HFFc6 (cell line): ENCODE data around the gene NNT. TPM values are rescaled to one million over a fixed set of nuclear protein-coding genes. Genes with fewer than 3 reads are reported as not detected.
A peak's percentile ranks its signal among the peaks of the same experiment; 100 is the strongest.

ENCODE experiments used
- DNase-seq: peaks from one replicate; pipeline ENCODE4 v3.0.0-alpha.2; 2018
- H3K27ac Mint-ChIP-seq: 2 replicates; pipeline ENCODE4 v1.8.0; 2020; ENCODE audit warnings: mild to moderate bottlenecking, mixed read lengths
- H3K27me3 Mint-ChIP-seq: 2 replicates; pipeline ENCODE4 v1.8.0; 2021; ENCODE audit warnings: mild to moderate bottlenecking, moderate library complexity, mixed read lengths; ENCODE audit not compliant: insufficient read depth
- H3K36me3 Mint-ChIP-seq: 2 replicates; pipeline ENCODE4 v1.8.0; 2021; ENCODE audit warnings: low read depth, mixed read lengths
- H3K4me1 Mint-ChIP-seq: 2 replicates; pipeline ENCODE4 v1.8.0; 2020; ENCODE audit warnings: low read depth, mixed read lengths
- H3K4me3 Mint-ChIP-seq: 2 replicates; pipeline ENCODE4 v1.8.0; 2020; ENCODE audit warnings: mild to moderate bottlenecking, moderate library complexity, mixed read lengths
- H3K9me3 Mint-ChIP-seq: 2 replicates; pipeline ENCODE4 v1.8.0; 2020; ENCODE audit warnings: mild to moderate bottlenecking, mixed read lengths
- total RNA-seq, 6 experiments: library from RNA; stranded (reverse); fragmentation: NEBNext Ultra II Directional; extraction: Animal tissue kit (Norgen Biotek cat#: 25700); gene quantifications; 2 replicates in 1 of 6; 3 replicates in 5 of 6; pipeline ENCODE4 v1.2.3, GENCODE V29; 2021
- TF ChIP-seq, protein P1 (sequence below): fragments of 200-600 bp; sonication (generic); IDR thresholded peaks from 2 replicates; pipeline ENCODE4 v1.5.0; 2021; ENCODE audit warnings: antibody characterized with exemption, mild to moderate bottlenecking

NNT gene
- total RNA-seq, 6 experiments from 2014 or later = 52.9 to 64.0 (median 59.6) TPM

DNA sequence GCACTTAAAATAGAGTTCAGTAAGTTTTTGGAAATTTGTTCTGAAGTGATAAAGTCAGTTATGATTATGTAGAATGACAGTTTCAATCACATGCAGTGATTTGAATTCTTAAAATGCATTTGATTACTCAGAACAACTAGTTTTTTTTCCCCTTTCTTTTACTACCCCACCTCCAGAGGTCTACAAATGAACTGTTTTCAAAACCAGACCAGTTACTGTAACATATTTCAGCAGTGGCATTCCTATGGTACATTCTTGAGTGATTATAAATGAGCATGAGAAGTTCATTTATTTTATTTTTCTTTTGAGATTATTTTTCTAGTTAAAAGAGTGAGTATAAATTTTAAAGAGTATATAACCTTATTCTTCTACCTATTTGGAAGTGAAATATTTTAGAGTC lies 71.6 kb downstream of the NNT start:
- Mint-ChIP-seq H3K36me3 (peaks cover 6% of the 10 kb centered on the region; the same call in 1 of the 2 replicates), H3K4me1 (peaks cover 10% of the 10 kb centered on the region), H3K9me3 (no peaks in the 10 kb centered on the region), H3K27me3 (no peaks in the 10 kb centered on the region; the same call in 1 of the 2 replicates), H3K27ac (peak overlapping the region; percentile 29; the same call in 1 of the 2 replicates), H3K4me3 (no peak overlapping the region)
- peak; percentile 43 for DNase-seq
- TF ChIP-seq, protein P1, sequence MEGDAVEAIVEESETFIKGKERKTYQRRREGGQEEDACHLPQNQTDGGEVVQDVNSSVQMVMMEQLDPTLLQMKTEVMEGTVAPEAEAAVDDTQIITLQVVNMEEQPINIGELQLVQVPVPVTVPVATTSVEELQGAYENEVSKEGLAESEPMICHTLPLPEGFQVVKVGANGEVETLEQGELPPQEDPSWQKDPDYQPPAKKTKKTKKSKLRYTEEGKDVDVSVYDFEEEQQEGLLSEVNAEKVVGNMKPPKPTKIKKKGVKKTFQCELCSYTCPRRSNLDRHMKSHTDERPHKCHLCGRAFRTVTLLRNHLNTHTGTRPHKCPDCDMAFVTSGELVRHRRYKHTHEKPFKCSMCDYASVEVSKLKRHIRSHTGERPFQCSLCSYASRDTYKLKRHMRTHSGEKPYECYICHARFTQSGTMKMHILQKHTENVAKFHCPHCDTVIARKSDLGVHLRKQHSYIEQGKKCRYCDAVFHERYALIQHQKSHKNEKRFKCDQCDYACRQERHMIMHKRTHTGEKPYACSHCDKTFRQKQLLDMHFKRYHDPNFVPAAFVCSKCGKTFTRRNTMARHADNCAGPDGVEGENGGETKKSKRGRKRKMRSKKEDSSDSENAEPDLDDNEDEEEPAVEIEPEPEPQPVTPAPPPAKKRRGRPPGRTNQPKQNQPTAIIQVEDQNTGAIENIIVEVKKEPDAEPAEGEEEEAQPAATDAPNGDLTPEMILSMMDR = no peak

- H3K27ac Mint-ChIP-seq = no peak overlapping the region
- H3K4me1 Mint-ChIP-seq = peaks cover 10% of the 10 kb centered on the region
- DNase-seq = no peak
- TF ChIP-seq, protein P1 = no peak
- H3K27me3 Mint-ChIP-seq = no peaks in the 10 kb centered on the region; the same call in 1 of the 2 replicates
- H3K4me3 Mint-ChIP-seq = no peak overlapping the region
- H3K36me3 Mint-ChIP-seq = peaks cover 6% of the 10 kb centered on the region
- H3K9me3 Mint-ChIP-seq = no peaks in the 10 kb centered on the region
These were observed 72.4 kb downstream of the NNT start for GRCh38 chr5:43675357-43675756.

DNA sequence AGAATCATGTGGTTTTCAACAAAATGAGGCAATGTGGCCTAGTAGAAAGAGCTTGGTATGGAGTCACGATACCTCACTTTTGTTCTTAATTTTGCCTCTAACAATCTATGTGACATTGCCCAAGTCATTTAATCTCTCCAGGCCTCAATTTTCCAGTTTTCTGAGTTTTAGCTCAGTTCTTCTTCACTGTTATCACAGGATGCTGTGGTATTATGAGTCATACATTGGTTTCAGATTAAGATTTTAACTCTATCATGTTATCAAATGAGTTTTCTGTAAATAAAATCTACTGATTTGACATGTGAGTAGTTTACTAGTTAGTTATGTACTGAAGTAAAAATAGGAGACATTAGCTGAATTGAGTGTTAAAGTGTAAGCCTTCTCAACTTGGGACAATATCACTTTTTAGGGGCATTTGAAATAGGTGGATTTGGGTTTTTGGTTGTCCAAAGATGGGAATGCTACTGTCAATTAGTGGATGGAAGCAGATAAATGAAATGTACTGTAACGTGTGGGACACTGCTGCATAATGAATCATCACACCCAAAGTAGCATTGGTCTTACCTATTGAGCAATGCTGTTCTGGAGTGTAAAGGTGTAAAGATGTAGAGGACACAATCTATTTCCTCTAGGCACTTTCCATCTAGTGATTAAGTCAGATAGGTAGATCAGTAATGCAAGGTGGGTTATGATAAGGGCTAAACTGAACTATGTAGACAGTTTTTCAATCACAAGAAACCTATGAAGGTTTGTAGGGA lies 73.3 kb downstream of the NNT start:
- Mint-ChIP-seq H3K36me3 (peaks cover 6% of the 10 kb centered on the region), H3K4me3 (no peak overlapping the region), H3K27ac (no peak overlapping the region), H3K4me1 (peaks cover 10% of the 10 kb centered on the region), H3K9me3 (no peaks in the 10 kb centered on the region), H3K27me3 (no peaks in the 10 kb centered on the region; the same call in 1 of the 2 replicates)
- no peak for DNase-seq
- TF ChIP-seq, protein P1 = no peak

DNA sequence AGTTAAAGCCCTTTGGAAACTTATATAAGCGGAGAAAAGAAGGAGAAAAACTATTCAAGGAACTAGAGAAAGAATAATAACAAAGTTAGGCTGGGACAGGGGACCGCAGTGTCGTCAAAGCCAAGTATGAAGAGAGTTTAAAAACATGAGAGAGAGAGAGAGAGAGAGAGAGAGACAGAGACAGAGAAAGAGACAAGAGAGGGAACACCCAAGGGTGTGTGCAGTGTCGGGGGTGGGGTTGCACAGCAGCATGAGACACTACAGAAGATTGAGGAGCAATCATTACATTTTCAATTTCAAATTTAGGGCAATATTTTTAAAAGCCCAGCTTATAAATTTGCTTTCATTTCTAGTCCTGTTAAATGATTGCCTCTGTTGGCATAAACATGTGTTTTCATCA lies 74.3 kb downstream of the NNT start:
- peaks cover 10% of the 10 kb centered on the region for H3K4me1 Mint-ChIP-seq
- no peaks in the 10 kb centered on the region; the same call in 1 of the 2 replicates for H3K27me3 Mint-ChIP-seq
- TF ChIP-seq, protein P1 = no peak

GRCh38 chr5:43679214-43679613 lies 76.2 kb downstream of the NNT start:
- no peak overlapping the region for H3K27ac Mint-ChIP-seq
- H3K4me3 Mint-ChIP-seq = no peak overlapping the region
- H3K4me1 Mint-ChIP-seq = peaks cover 8% of the 10 kb centered on the region
- H3K27me3 Mint-ChIP-seq = no peaks in the 10 kb centered on the region
- no peaks in the 10 kb centered on the region; the same call in 1 of the 2 replicates for H3K36me3 Mint-ChIP-seq
- no peak for DNase-seq
- TF ChIP-seq, protein P1 = no peak
- H3K9me3 Mint-ChIP-seq = no peaks in the 10 kb centered on the region

More for the DNA sequence above, 74.3 kb downstream of the NNT start:
- no peak for DNase-seq
- Mint-ChIP-seq H3K27ac (no peak overlapping the region), H3K36me3 (no peaks in the 10 kb centered on the region; the same call in 1 of the 2 replicates), H3K9me3 (no peaks in the 10 kb centered on the region), H3K4me3 (no peak overlapping the region)
